SU-DHL-6 (cell line): ENCODE results near the gene GNAQ.

Experiments
- CTCF ChIP-seq: fragments of 200-600 bp; sonication (generic); IDR thresholded peaks from one replicate; pipeline ENCODE4 v1.5.1; 2017; ENCODE audit warnings: antibody characterized with exemption, mild to moderate bottlenecking, low read length, moderate library complexity; ENCODE audit not compliant: insufficient read depth, poor library complexity, severe bottlenecking
- EZH2phosphoT487 ChIP-seq: fragments of 200-600 bp; sonication (generic), shearing (Covaris generic); conservative IDR thresholded peaks from 2 replicates; pipeline ENCODE4 v1.6.1; 2018; ENCODE audit warnings: mild to moderate bottlenecking, antibody characterized with exemption, low read length, moderate library complexity, mixed read lengths

GRCh38 chr9:77866878-77867277, 164.7 kb downstream of the GNAQ start:
- TF ChIP-seq CTCF: no peak
- TF ChIP-seq EZH2phosphoT487: no peak
